H1 (cell line): ENCODE data around the gene PCBD1. TPM values are rescaled to one million over a fixed set of nuclear protein-coding genes. Genes with fewer than 3 reads are reported as not detected.

Experiments used
- CTCF ChIA-PET: fragments of 300-600 bp; sonication (Branson Sonifier 250); formaldehyde crosslinking; loops from one replicate; lab custom pipeline; 2021; ENCODE audit not compliant: partially characterized antibody; lab: Charles Lee
- POLR2A ChIA-PET: fragments of 300-600 bp; sonication (Branson Sonifier 250); formaldehyde crosslinking; loops from one replicate; lab custom pipeline; 2021; ENCODE audit warnings: inconsistent platforms; ENCODE audit not compliant: partially characterized antibody; lab: Charles Lee
- DNase-seq, 2 experiments: peaks; one replicate each; pipeline versions ENCODE4 v3.0.0 to v3.0.0-alpha.2; 2010 to 2022; ENCODE audit warnings: low spot score in 2 of 2, low read depth in 1 of 2, mixed read lengths in 1 of 2
- FAIRE-seq: peaks from 2 replicates; lab custom pipeline; 2011; peaks lifted over from hg19 to GRCh38; lab: Jason Lieb, UNC
- H2AFZ ChIP-seq: 2 replicates; pipeline ENCODE4 v1.8.1; 2012; ENCODE audit warnings: low read length, inconsistent platforms
- H2AK5ac ChIP-seq: 2 replicates; pipeline ENCODE4 v1.6.1; 2013; ENCODE audit warnings: low read depth, low read length
- H2BK120ac ChIP-seq: replicated peaks from 2 replicates; pipeline ENCODE3; 2013; ENCODE audit warnings: low read depth, low read length, inconsistent platforms
- H2BK12ac ChIP-seq: 2 replicates; pipeline ENCODE4 v1.6.1; 2013; ENCODE audit warnings: low read depth, low read length
- H2BK15ac ChIP-seq: 2 replicates; pipeline ENCODE4 v1.6.1; 2013; ENCODE audit warnings: low read length
- H2BK20ac ChIP-seq: 2 replicates; pipeline ENCODE4 v1.6.1; 2013; ENCODE audit warnings: low read length
- H2BK5ac ChIP-seq: 2 replicates; pipeline ENCODE4 v1.6.1; 2013; ENCODE audit warnings: low read depth, low read length
- H3K14ac ChIP-seq: 2 replicates; pipeline ENCODE4 v1.6.1; 2013; ENCODE audit warnings: inconsistent platforms; ENCODE audit not compliant: insufficient read length
- H3K18ac ChIP-seq: 2 replicates; pipeline ENCODE4 v1.6.1; 2013; ENCODE audit warnings: low read length; ENCODE audit errors: extremely low read depth
- H3K23ac ChIP-seq: 2 replicates; pipeline ENCODE4 v1.6.1; 2013; ENCODE audit warnings: inconsistent platforms; ENCODE audit not compliant: insufficient read length
- H3K23me2 ChIP-seq: 2 replicates; pipeline ENCODE4 v1.6.1; 2013; ENCODE audit warnings: low read depth, low read length
- H3K27ac ChIP-seq: 2 replicates; pipeline ENCODE4 v1.6.1; 2011; ENCODE audit warnings: low read depth, low read length, inconsistent platforms
- H3K27me3 ChIP-seq, 4 experiments: replicated peaks in 1 of 4; 1 replicate in 1 of 4; 2 replicates in 3 of 4; pipeline versions ENCODE4 v1.6.1 to v1.8.1; 2011 to 2013; ENCODE audit warnings: low read length in 3 of 4, mild to moderate bottlenecking in 3 of 4, inconsistent platforms in 2 of 4, mixed read lengths in 2 of 4, moderate library complexity in 1 of 4; ENCODE audit not compliant: control insufficient read depth in 3 of 4, insufficient read depth in 3 of 4; ENCODE audit errors: extremely low read depth in 1 of 4
- H3K36me3 ChIP-seq, 4 experiments: 2 replicates each; pipeline versions ENCODE4 v1.6.1 to v1.8.1; 2011 to 2013; ENCODE audit warnings: mild to moderate bottlenecking in 4 of 4, low read length in 3 of 4, moderate library complexity in 2 of 4, control low read depth in 1 of 4, inconsistent platforms in 1 of 4; ENCODE audit not compliant: insufficient read depth in 4 of 4, control insufficient read depth in 2 of 4
- H3K4ac ChIP-seq: replicated peaks from 2 replicates; pipeline ENCODE3; 2013; ENCODE audit warnings: low read length, low read depth, mixed read lengths, inconsistent platforms; ENCODE audit not compliant: insufficient read length
- H3K4me1 ChIP-seq, 4 experiments: replicated peaks in 1 of 4; 1 replicate in 1 of 4; 2 replicates in 3 of 4; pipeline versions ENCODE4 v1.6.1 to v1.8.1; 2011 to 2013; ENCODE audit warnings: low read length in 3 of 4, inconsistent platforms in 2 of 4, mixed read lengths in 1 of 4; ENCODE audit not compliant: insufficient read depth in 4 of 4, control insufficient read depth in 3 of 4
- H3K4me2 ChIP-seq, 2 experiments: 2 replicates each; pipeline versions ENCODE4 v1.6.1 to v1.8.1; 2011 to 2013; ENCODE audit warnings: low read depth in 2 of 2, low read length in 2 of 2, control low read depth in 1 of 2, inconsistent platforms in 1 of 2, mild to moderate bottlenecking in 1 of 2; ENCODE audit not compliant: insufficient read depth in 1 of 2
- H3K4me3 ChIP-seq, 4 experiments: fragments of 200-600, 300-600 bp in 1 of 4; sonication (generic), shearing (Covaris generic), sonication (Bioruptor Twin) in 1 of 4; 2 replicates each; pipeline versions ENCODE4 v1.5.1 to v1.8.1; 2011 to 2016; ENCODE audit warnings: low read length in 4 of 4, low read depth in 3 of 4, control low read depth in 2 of 4, inconsistent platforms in 2 of 4, mild to moderate bottlenecking in 2 of 4, mixed read lengths in 1 of 4, moderate library complexity in 1 of 4; ENCODE audit not compliant: insufficient read depth in 2 of 4; ENCODE audit errors: extremely low read depth in 1 of 4
- H3K56ac ChIP-seq: replicated peaks from 2 replicates; pipeline ENCODE3; 2013; ENCODE audit warnings: low read depth, mild to moderate bottlenecking, mixed read lengths, low read length, inconsistent platforms; ENCODE audit not compliant: insufficient read length
- H3K79me1 ChIP-seq: 2 replicates; pipeline ENCODE4 v1.6.1; 2013; ENCODE audit warnings: low read depth, low read length, control low read depth
- H3K79me2 ChIP-seq, 2 experiments: 2 replicates each; pipeline versions ENCODE4 v1.6.1 to v1.8.1; 2012 to 2013; ENCODE audit warnings: low read length in 2 of 2, mild to moderate bottlenecking in 2 of 2, inconsistent platforms in 1 of 2; ENCODE audit not compliant: insufficient read depth in 2 of 2, control insufficient read depth in 1 of 2
- H3K9ac ChIP-seq, 4 experiments: replicated peaks in 1 of 4; 1 replicate in 1 of 4; 2 replicates in 3 of 4; pipeline versions ENCODE4 v1.6.1 to v1.8.1; 2011 to 2013; ENCODE audit warnings: low read depth in 3 of 4, low read length in 3 of 4, control low read depth in 2 of 4, mild to moderate bottlenecking in 2 of 4, moderate library complexity in 2 of 4, inconsistent platforms in 1 of 4; ENCODE audit errors: extremely low read depth in 1 of 4
- H3K9me3 ChIP-seq, 2 experiments: 2 replicates each; pipeline versions ENCODE4 v1.6.1 to v1.8.1; 2012 to 2013; ENCODE audit warnings: mild to moderate bottlenecking in 2 of 2, moderate library complexity in 2 of 2, control low read depth in 1 of 2, inconsistent platforms in 1 of 2, low read depth in 1 of 2, low read length in 1 of 2, mixed read lengths in 1 of 2; ENCODE audit not compliant: insufficient read depth in 2 of 2
- H4K20me1 ChIP-seq, 2 experiments: replicated peaks in 1 of 2; 2 replicates each; pipeline versions ENCODE3 to v1.8.1; 2011 to 2013; ENCODE audit warnings: inconsistent platforms in 2 of 2, low read length in 2 of 2, mild to moderate bottlenecking in 1 of 2; ENCODE audit not compliant: insufficient read depth in 2 of 2, control insufficient read depth in 1 of 2
- H4K5ac ChIP-seq: 2 replicates; pipeline ENCODE4 v1.6.1; 2013; ENCODE audit warnings: low read length, low read depth, mixed read lengths, inconsistent platforms; ENCODE audit not compliant: insufficient read length
- H4K8ac ChIP-seq: 2 replicates; pipeline ENCODE4 v1.8.0; 2013; ENCODE audit warnings: mild to moderate bottlenecking, moderate library complexity, low read length, inconsistent platforms; ENCODE audit not compliant: insufficient read depth; ENCODE audit errors: extremely low read depth
- H4K91ac ChIP-seq: replicated peaks from 2 replicates; pipeline ENCODE3; 2013; ENCODE audit warnings: low read length, mixed read lengths, inconsistent platforms; ENCODE audit not compliant: insufficient read length
- HDAC2 ChIP-seq, 2 experiments: fragments of 300-600 bp in 1 of 2; sonication (generic) in 1 of 2; IDR thresholded peaks; 2 replicates each; pipeline ENCODE4 v1.6.1; 2011 to 2012; ENCODE audit warnings: low read depth in 2 of 2, low read length in 2 of 2, mild to moderate bottlenecking in 2 of 2, moderate library complexity in 2 of 2, borderline replicate concordance in 1 of 2, inconsistent platforms in 1 of 2
- NRF1 ChIP-seq: IDR thresholded peaks from 2 replicates; pipeline ENCODE4 v1.6.1; 2011; ENCODE audit warnings: mild to moderate bottlenecking, low read depth, low read length, improper control_type of control experiment
- RBBP5 ChIP-seq: IDR thresholded peaks from 2 replicates; pipeline ENCODE4 v1.7.1; 2012; ENCODE audit warnings: low read depth, mild to moderate bottlenecking, inconsistent platforms, low read length, moderate library complexity, borderline replicate concordance
- TBP ChIP-seq: IDR thresholded peaks from 2 replicates; pipeline ENCODE4 v1.6.1; 2011; ENCODE audit warnings: low read depth, low read length, improper control_type of control experiment
- WGBS, 2 experiments: shearing (Covaris generic) in 1 of 2; methylation state at CpG; one replicate each; pipeline versions ENCODE4 v1.1.6 to v1.1.7; 2013 to 2015; ENCODE audit warnings: low lambda C conversion rate in 2 of 2, mixed read lengths in 2 of 2, inconsistent platforms in 1 of 2, low coverage in 1 of 2, missing lambda C conversion rate in 1 of 2; ENCODE audit not compliant: insufficient replicate concordance in 2 of 2, insufficient coverage in 1 of 2, insufficient read length in 1 of 2; ENCODE audit errors: extremely low coverage in 1 of 2, missing lambda C conversion rate in 1 of 2; 5-methylcytosine and 5-hydroxymethylcytosine counted together
- polyA plus RNA-seq, 7 experiments: library from polyadenylated mRNA; depleted of rRNA in 3 of 7; stranded (reverse) in 5 of 7; unstranded in 2 of 7; fragments of >200 nt in 5 of 7; fragments of 200-250 nt in 2 of 7; gene quantifications; 1 replicate in 5 of 7; 2 replicates in 1 of 7; 4 replicates in 1 of 7; pipeline versions ENCODE4 v1.2.1 to v1.2.3, GENCODE V29; 2011 to 2013; ENCODE audit warnings: missing spikeins in 2 of 7, mixed read lengths in 2 of 7
- total RNA-seq: library from RNA; stranded (reverse); fragmentation: NEBNext Ultra II Directional; extraction: Animal tissue kit (Norgen Biotek cat#: 25700); gene quantifications from 2 replicates; pipeline ENCODE4 v1.2.1, GENCODE V29; 2021
- TF ChIP-seq, protein P1 (sequence below): IDR thresholded peaks from 2 replicates; pipeline ENCODE4 v1.6.1; 2011; ENCODE audit warnings: low read length, improper control_type of control experiment

The PCBD1 gene
- total and polyA plus RNA-seq, 2 of the 8 experiments (the other 6 are each of a cell fraction or from before 2014, with no cell fraction given) = 46.5 to 55.0 TPM

DNA sequence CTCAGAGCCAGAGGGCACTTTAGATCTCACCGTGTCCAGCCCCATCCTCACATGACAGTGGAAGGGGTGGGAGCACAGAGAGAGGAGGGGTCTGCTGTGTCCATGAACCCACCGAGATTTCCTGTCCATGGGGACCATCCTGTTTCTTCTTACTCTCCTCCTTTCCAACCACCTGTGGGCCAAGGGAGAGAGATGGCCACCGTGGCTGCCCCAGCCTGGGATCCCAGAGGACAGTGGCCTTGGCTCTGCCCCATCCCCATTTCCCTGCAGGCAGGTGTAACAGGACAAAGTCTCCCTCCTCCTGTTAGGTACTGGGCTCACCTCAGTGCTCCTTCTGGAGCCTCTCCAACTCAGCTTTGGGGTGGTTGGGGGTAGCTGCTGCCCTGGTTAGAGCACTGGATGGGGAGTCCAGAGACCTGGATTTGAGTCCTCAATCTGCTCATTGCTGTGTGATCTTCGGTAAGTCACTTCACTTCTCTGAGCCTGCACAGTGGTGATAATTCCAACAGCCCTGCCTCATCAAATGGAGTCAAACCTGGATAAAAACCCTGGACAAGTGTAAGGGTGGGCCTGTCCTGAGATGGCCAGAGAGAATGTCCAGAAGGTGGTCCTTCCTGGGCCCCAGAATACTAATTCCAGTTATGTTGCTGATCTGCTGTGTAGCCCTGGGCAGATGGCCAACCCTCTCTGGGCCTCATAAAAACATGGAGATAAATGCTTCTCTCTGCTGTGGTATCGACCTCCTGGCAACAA lies 17.8 kb upstream of the PCBD1 start:
- 95% methylated on average over 5 of the region's 5 CpGs; no CpG with 5 or more reads in 1 of the 2 experiments for WGBS, 2 experiments
- Histone ChIP-seq H3K56ac (no peak overlapping the region), H4K20me1 (no peaks in the 10 kb centered on the region), H4K8ac (no peak overlapping the region), H3K4me2 (no peak overlapping the region), H3K14ac (no peak overlapping the region), H3K18ac (no peak overlapping the region), H2AK5ac (no peak overlapping the region), H3K79me2 (no peaks in the 10 kb centered on the region), H3K79me1 (no peaks in the 10 kb centered on the region), H2BK15ac (no peak overlapping the region), H3K9me3 (no peaks in the 10 kb centered on the region), H2BK12ac (no peak overlapping the region), H3K23ac (no peak overlapping the region), H3K4me3 (no peak overlapping the region), H2BK5ac (no peak overlapping the region), H2BK120ac (no peak overlapping the region), H3K9ac (no peak overlapping the region), H2BK20ac (no peak overlapping the region), H3K27me3 (no peaks in the 10 kb centered on the region), H4K91ac (no peak overlapping the region), H3K27ac (no peak overlapping the region), H4K5ac (no peak overlapping the region), H3K36me3 (no peaks in the 10 kb centered on the region), H2AFZ (no peak overlapping the region), H3K4me1 (no peaks in the 10 kb centered on the region; a peak in 1 of 7 replicates), H3K23me2 (peaks cover 3% of the 10 kb centered on the region; the same call in 1 of the 2 replicates), H3K4ac (no peak overlapping the region)
- ChIA-PET POLR2A (no interaction called here), CTCF (interaction anchor here (1.1 to 13.3 kb wide), 5 partner anchors 13 to 379 kb away, joined by 3 to 237 read pairs (median 25); no protein-coding TSS in a partner anchor)
- no peak for FAIRE-seq
- no peak for DNase-seq
- TF ChIP-seq NRF1 (no peak), RBBP5 (no peak), TBP (no peak), HDAC2 (IDR thresholded peaks at IDR 0.05; ENCODE audit: borderline replicate concordance in 1 of 2, low read depth in 2 of 2, low read length in 2 of 2) (no peak)
- TF ChIP-seq, protein P1, sequence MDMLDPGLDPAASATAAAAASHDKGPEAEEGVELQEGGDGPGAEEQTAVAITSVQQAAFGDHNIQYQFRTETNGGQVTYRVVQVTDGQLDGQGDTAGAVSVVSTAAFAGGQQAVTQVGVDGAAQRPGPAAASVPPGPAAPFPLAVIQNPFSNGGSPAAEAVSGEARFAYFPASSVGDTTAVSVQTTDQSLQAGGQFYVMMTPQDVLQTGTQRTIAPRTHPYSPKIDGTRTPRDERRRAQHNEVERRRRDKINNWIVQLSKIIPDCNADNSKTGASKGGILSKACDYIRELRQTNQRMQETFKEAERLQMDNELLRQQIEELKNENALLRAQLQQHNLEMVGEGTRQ = no peak
